ENCODE data around the gene PLXNB1. TPM values are rescaled to one million over a fixed set of nuclear protein-coding genes. Genes with fewer than 3 reads are reported as not detected.

The PLXNB1 gene
- total and polyA plus RNA-seq, 2 of the 13 experiments (the other 11 are each of a cell fraction or from before 2014, with no cell fraction given), result 86.0 to 143 TPM

DNA sequence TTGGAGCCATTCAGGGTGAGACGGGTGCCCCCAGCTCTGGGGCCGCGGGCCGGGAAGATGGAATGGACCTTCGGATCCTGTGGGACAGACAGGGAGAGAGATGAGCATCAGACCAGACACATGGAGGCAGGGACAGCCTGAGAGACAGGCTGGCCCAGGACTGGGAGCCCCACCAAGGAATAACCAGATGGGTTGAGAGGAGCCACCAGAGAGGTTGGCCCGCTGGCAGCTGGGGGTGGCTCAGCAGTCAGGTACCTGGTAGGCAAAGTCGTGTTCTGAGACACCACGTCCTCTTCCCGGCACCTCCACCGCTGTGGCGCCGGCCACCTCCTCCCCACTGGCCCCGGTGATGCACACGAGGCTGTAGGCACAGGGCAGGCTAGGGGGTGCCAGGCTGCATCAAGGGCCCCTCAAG, 13.8 kb downstream of the PLXNB1 start:
- Histone ChIP-seq H3K27me3 (ENCODE audit: control insufficient read depth in 1 of 2, insufficient read depth in 2 of 2, low read length in 2 of 2) (no peaks in the 10 kb centered on the region), H3K36me3 (replicated peaks in 1 of 2; ENCODE audit: control insufficient read depth in 1 of 2, insufficient read depth in 2 of 2, low read length in 2 of 2) (peaks cover 79 to 99% of the 10 kb centered on the region in 2 experiments), H3K27ac (ENCODE audit: extremely low read length, insufficient read depth, low read length) (no peak overlapping the region), H3K4me2 (ENCODE audit: low read depth, low read length) (no peak overlapping the region), H3K4me1 (ENCODE audit: insufficient read depth, low read length) (no peaks in the 10 kb centered on the region), H3K9ac (ENCODE audit: insufficient read depth, low read depth, low read length) (no peak overlapping the region), H4K20me1 (ENCODE audit: insufficient read depth, low read length) (peaks cover 21% of the 10 kb centered on the region; the same call in 1 of the 2 replicates), H3K79me2 (ENCODE audit: insufficient read depth, low read length) (no peaks in the 10 kb centered on the region), H3K9me3 (ENCODE audit: low read length) (no peaks in the 10 kb centered on the region), H2AFZ (ENCODE audit: low read length) (no peak overlapping the region), H3K4me3 (replicated peaks in 1 of 3; ENCODE audit: insufficient read depth in 1 of 3, low read depth in 2 of 3, low read length in 3 of 3) (no peak overlapping the region)
- in situ Hi-C loops (cut with HindIII; ENCODE audit: extremely low pct_ligation_motif_present, low pct_unique_long_range_greater_than_20kb) (no loop called here), intact Hi-C loops (cut with micrococcal nuclease; ENCODE audit: unreplicated experiment) (no loop called here)
- DNase-seq (ENCODE audit: low spot score) (no peak), FAIRE-seq (no peak), ATAC-seq (no peak)
- TF ChIP-seq AGO2 (optimal IDR thresholded peaks at IDR 0.05; ENCODE audit: low read depth, low read length) (peak; percentile 79), RBFOX2 (IDR thresholded peaks at IDR 0.05; ENCODE audit: low read depth, low read length) (peak; percentile 64), POLR2A (IDR thresholded peaks at IDR 0.05; ENCODE audit: insufficient read depth in 1 of 2, low read depth in 2 of 2, low read length in 2 of 2) (0 out of 4 replicates have a peak, but pooled peaks of 1 of the 2 experiments have one; percentile 35), ZNF724P (CRISPR knock-in tag; IDR thresholded peaks at IDR 0.05; ENCODE audit: borderline replicate concordance) (no peak), ZNF768 (CRISPR knock-in tag; IDR thresholded peaks at IDR 0.05) (peak; percentile 50; the same call in 1 of the 2 replicates), ZNF770 (CRISPR knock-in tag; IDR thresholded peaks at IDR 0.05) (no peak)
- TF ChIP-seq, protein P1, sequence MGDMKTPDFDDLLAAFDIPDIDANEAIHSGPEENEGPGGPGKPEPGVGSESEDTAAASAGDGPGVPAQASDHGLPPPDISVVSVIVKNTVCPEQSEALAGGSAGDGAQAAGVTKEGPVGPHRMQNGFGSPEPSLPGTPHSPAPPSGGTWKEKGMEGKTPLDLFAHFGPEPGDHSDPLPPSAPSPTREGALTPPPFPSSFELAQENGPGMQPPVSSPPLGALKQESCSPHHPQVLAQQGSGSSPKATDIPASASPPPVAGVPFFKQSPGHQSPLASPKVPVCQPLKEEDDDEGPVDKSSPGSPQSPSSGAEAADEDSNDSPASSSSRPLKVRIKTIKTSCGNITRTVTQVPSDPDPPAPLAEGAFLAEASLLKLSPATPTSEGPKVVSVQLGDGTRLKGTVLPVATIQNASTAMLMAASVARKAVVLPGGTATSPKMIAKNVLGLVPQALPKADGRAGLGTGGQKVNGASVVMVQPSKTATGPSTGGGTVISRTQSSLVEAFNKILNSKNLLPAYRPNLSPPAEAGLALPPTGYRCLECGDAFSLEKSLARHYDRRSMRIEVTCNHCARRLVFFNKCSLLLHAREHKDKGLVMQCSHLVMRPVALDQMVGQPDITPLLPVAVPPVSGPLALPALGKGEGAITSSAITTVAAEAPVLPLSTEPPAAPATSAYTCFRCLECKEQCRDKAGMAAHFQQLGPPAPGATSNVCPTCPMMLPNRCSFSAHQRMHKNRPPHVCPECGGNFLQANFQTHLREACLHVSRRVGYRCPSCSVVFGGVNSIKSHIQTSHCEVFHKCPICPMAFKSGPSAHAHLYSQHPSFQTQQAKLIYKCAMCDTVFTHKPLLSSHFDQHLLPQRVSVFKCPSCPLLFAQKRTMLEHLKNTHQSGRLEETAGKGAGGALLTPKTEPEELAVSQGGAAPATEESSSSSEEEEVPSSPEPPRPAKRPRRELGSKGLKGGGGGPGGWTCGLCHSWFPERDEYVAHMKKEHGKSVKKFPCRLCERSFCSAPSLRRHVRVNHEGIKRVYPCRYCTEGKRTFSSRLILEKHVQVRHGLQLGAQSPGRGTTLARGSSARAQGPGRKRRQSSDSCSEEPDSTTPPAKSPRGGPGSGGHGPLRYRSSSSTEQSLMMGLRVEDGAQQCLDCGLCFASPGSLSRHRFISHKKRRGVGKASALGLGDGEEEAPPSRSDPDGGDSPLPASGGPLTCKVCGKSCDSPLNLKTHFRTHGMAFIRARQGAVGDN (CRISPR knock-in tag; IDR thresholded peaks at IDR 0.05), result 0 out of 2 replicates have a peak, but pooled peaks have one; percentile 5
- 95% methylated on average over 9 of the region's 14 CpGs for WGBS (ENCODE audit: low lambda C conversion rate)
- POLR2A ChIA-PET, result interaction anchor here (11.1 kb wide), 1 partner anchor 14 kb away, joined by 130 read pairs; the partner anchor contains the start of gene PLXNB1
- no TSS peak for BruUV-seq (replicated peaks)
- CTCF ChIA-PET (ENCODE audit: low intra/inter-chr PET ratio, low total read pairs), result interaction anchor here (2.7 to 4.1 kb wide), 2 partner anchors 18 to 20 kb away, joined by 9 to 25 read pairs; no protein-coding TSS in a partner anchor

Measured in HepG2 (cell line).